Progenitor cell of endocrine pancreas (in vitro differentiated cells): ENCODE results near the gene BMPR1B. TPM values are rescaled to one million over a fixed set of nuclear protein-coding genes. Genes with fewer than 3 reads are reported as not detected.

Experiments used
- DNase-seq: peaks from one replicate; pipeline ENCODE4 v3.0.0; 2021; ENCODE audit warnings: low spot score; ENCODE audit not compliant: unreplicated experiment
- H3K27ac Mint-ChIP-seq: 2 replicates; pipeline ENCODE4 v1.8.0; 2021; ENCODE audit warnings: mild to moderate bottlenecking, moderate library complexity, mixed read lengths
- H3K27me3 Mint-ChIP-seq: 2 replicates; pipeline ENCODE4 v1.8.0; 2021; ENCODE audit warnings: mixed read lengths
- H3K36me3 Mint-ChIP-seq: 2 replicates; pipeline ENCODE4 v1.8.0; 2022; ENCODE audit warnings: mixed read lengths; ENCODE audit not compliant: insufficient read depth
- H3K4me1 Mint-ChIP-seq: 2 replicates; pipeline ENCODE4 v1.8.0; 2021; ENCODE audit warnings: low read depth, mixed read lengths
- H3K4me3 Mint-ChIP-seq: 2 replicates; pipeline ENCODE4 v1.8.0; 2021; ENCODE audit warnings: low read depth, mild to moderate bottlenecking, moderate library complexity, mixed read lengths
- H3K9me3 Mint-ChIP-seq: 2 replicates; pipeline ENCODE4 v1.8.0; 2021; ENCODE audit warnings: low read depth, mixed read lengths
- CTCF ChIP-seq: fragments of 200-600 bp; sonication (generic); IDR thresholded peaks from one replicate; pipeline ENCODE4 v1.5.0; 2021; ENCODE audit warnings: antibody characterized with exemption, mild to moderate bottlenecking; ENCODE audit not compliant: unreplicated experiment
- total RNA-seq: library from RNA; stranded (reverse); gene quantifications from 2 replicates; pipeline ENCODE4 v1.2.1, GENCODE V29; 2021

Gene BMPR1B
- total RNA-seq, 1 donor from 2014 or later, result 21.1 TPM

- no peak for DNase-seq
- H3K9me3 Mint-ChIP-seq, result no peaks in the 10 kb centered on the region
- H3K27ac Mint-ChIP-seq, result no peak overlapping the region
- peaks cover 24% of the 10 kb centered on the region for H3K4me1 Mint-ChIP-seq
- TF ChIP-seq CTCF, result no peak
- H3K27me3 Mint-ChIP-seq, result no peaks in the 10 kb centered on the region
- H3K36me3 Mint-ChIP-seq, result no peaks in the 10 kb centered on the region
- H3K4me3 Mint-ChIP-seq, result no peak overlapping the region
Measured at GRCh38 chr4:95077864-95078263, 320.1 kb downstream of the BMPR1B start.

- Mint-ChIP-seq H3K4me3 (no peak overlapping the region), H3K27me3 (no peaks in the 10 kb centered on the region), H3K27ac (no peak overlapping the region), H3K9me3 (no peaks in the 10 kb centered on the region), H3K36me3 (no peaks in the 10 kb centered on the region), H3K4me1 (peaks cover 26% of the 10 kb centered on the region)
- DNase-seq, result no peak
- no peak for TF ChIP-seq CTCF
Measured at GRCh38 chr4:95080969-95081368, 323.2 kb downstream of the BMPR1B start.

- Mint-ChIP-seq H3K4me1 (peaks cover 33% of the 10 kb centered on the region), H3K27me3 (no peaks in the 10 kb centered on the region), H3K36me3 (no peaks in the 10 kb centered on the region), H3K9me3 (no peaks in the 10 kb centered on the region), H3K27ac (peak overlapping the region; percentile 88), H3K4me3 (no peak overlapping the region)
- no peak for TF ChIP-seq CTCF
- no peak for DNase-seq
Measured at GRCh38 chr4:95084584-95084983, 326.8 kb downstream of the BMPR1B start.

- Mint-ChIP-seq H3K9me3 (no peaks in the 10 kb centered on the region), H3K27me3 (no peaks in the 10 kb centered on the region), H3K4me3 (no peak overlapping the region), H3K27ac (peak overlapping the region; percentile 42), H3K36me3 (no peaks in the 10 kb centered on the region), H3K4me1 (peaks cover 33% of the 10 kb centered on the region)
- DNase-seq, result no peak
- no peak for TF ChIP-seq CTCF
Measured at GRCh38 chr4:95085124-95085833, 327.5 kb downstream of the BMPR1B start.

- peaks cover 31% of the 10 kb centered on the region for H3K4me1 Mint-ChIP-seq
- H3K4me3 Mint-ChIP-seq, result no peak overlapping the region
- peak overlapping the region; percentile 29 for H3K27ac Mint-ChIP-seq
- no peak for TF ChIP-seq CTCF
- no peak for DNase-seq
- H3K36me3 Mint-ChIP-seq, result no peaks in the 10 kb centered on the region
- no peaks in the 10 kb centered on the region for H3K9me3 Mint-ChIP-seq
- H3K27me3 Mint-ChIP-seq, result no peaks in the 10 kb centered on the region
Measured at GRCh38 chr4:95086551-95086950, 328.8 kb downstream of the BMPR1B start.
